ENCODE measurements around the gene SLC37A1.

DNA sequence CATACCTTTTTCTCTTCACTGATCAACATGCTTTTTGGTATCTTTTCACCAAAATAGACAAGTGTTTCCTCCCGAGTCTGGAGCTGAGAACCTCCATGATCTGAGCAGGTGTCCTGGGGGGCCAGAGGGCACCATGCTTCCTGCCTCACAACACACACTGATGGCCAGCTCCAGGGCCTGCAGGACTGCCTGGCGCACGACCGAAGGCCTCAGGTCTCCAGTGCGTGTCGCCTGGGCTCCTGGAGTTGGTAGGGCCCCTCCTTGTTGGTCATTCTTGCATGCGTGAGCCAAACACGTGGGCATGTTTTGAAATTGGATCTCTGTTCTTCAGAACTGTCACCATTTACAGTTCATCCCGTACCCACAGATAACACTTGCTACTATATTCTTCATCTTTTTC, 64.4 kb downstream of the SLC37A1 start:
- TF ChIP-seq, protein P1, sequence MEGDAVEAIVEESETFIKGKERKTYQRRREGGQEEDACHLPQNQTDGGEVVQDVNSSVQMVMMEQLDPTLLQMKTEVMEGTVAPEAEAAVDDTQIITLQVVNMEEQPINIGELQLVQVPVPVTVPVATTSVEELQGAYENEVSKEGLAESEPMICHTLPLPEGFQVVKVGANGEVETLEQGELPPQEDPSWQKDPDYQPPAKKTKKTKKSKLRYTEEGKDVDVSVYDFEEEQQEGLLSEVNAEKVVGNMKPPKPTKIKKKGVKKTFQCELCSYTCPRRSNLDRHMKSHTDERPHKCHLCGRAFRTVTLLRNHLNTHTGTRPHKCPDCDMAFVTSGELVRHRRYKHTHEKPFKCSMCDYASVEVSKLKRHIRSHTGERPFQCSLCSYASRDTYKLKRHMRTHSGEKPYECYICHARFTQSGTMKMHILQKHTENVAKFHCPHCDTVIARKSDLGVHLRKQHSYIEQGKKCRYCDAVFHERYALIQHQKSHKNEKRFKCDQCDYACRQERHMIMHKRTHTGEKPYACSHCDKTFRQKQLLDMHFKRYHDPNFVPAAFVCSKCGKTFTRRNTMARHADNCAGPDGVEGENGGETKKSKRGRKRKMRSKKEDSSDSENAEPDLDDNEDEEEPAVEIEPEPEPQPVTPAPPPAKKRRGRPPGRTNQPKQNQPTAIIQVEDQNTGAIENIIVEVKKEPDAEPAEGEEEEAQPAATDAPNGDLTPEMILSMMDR (conservative IDR thresholded peaks at IDR 0.05 in 1 of 2, IDR thresholded peaks at IDR 0.05 in 1 of 2; ENCODE audit: extremely low read depth in 1 of 2, insufficient read depth in 1 of 2, low read depth in 1 of 2, low read length in 2 of 2) = no peak
- TF ChIP-seq EZH2 (IDR thresholded peaks at IDR 0.05; ENCODE audit: borderline replicate concordance, low read length) = no peak
